ENCODE data around the gene IGF2BP2.

Gene IGF2BP2

DNA sequence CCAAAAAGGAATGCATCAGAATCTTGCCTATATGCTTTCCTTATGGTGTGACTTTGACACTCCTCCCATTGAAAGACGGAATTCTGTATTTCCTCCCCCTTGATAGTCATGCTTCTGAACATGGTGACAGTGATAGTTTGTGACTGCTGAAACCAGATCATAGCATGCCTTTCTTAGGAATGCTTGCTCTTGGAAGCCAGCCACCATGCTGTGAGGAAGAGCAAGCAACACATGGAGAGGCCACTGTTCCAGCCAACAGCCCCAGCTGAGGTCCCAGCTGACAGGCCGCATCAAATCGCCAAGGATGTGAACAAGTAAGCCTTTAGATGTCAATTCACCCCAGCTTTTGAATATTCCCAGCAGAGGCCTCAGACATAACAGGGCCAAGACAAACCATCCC is 100.1 kb downstream of the IGF2BP2 start (continued):
- TF ChIP-seq, protein P1, sequence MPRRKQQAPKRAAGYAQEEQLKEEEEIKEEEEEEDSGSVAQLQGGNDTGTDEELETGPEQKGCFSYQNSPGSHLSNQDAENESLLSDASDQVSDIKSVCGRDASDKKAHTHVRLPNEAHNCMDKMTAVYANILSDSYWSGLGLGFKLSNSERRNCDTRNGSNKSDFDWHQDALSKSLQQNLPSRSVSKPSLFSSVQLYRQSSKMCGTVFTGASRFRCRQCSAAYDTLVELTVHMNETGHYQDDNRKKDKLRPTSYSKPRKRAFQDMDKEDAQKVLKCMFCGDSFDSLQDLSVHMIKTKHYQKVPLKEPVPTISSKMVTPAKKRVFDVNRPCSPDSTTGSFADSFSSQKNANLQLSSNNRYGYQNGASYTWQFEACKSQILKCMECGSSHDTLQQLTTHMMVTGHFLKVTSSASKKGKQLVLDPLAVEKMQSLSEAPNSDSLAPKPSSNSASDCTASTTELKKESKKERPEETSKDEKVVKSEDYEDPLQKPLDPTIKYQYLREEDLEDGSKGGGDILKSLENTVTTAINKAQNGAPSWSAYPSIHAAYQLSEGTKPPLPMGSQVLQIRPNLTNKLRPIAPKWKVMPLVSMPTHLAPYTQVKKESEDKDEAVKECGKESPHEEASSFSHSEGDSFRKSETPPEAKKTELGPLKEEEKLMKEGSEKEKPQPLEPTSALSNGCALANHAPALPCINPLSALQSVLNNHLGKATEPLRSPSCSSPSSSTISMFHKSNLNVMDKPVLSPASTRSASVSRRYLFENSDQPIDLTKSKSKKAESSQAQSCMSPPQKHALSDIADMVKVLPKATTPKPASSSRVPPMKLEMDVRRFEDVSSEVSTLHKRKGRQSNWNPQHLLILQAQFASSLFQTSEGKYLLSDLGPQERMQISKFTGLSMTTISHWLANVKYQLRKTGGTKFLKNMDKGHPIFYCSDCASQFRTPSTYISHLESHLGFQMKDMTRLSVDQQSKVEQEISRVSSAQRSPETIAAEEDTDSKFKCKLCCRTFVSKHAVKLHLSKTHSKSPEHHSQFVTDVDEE (CRISPR knock-in tag; IDR thresholded peaks at IDR 0.05) = no peak
- TF ChIP-seq, protein P2, sequence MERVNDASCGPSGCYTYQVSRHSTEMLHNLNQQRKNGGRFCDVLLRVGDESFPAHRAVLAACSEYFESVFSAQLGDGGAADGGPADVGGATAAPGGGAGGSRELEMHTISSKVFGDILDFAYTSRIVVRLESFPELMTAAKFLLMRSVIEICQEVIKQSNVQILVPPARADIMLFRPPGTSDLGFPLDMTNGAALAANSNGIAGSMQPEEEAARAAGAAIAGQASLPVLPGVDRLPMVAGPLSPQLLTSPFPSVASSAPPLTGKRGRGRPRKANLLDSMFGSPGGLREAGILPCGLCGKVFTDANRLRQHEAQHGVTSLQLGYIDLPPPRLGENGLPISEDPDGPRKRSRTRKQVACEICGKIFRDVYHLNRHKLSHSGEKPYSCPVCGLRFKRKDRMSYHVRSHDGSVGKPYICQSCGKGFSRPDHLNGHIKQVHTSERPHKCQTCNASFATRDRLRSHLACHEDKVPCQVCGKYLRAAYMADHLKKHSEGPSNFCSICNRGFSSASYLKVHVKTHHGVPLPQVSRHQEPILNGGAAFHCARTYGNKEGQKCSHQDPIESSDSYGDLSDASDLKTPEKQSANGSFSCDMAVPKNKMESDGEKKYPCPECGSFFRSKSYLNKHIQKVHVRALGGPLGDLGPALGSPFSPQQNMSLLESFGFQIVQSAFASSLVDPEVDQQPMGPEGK (CRISPR knock-in tag; IDR thresholded peaks at IDR 0.05; ENCODE audit: borderline replicate concordance) = no peak

DNA sequence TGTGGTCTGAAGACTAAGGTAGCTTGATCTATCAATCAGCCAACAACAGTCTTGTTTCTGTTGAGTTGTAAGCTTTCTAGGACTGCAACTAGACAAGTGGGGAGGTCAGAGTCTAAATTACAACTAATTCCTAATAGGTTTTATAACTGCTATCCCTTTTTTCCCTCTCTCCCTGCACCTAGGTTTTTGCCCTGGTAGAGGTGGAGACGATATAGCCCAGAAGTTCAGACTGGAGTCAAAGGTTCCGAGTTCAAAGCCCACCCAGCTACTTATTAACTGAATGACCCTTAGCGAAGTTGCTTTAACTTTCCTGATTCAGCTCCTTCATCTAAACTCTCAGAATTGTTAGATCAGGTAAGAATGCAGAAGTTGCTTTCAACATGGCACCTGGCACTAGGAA is 100.6 kb downstream of the IGF2BP2 start:
- ATAC-seq = no peak

DNA sequence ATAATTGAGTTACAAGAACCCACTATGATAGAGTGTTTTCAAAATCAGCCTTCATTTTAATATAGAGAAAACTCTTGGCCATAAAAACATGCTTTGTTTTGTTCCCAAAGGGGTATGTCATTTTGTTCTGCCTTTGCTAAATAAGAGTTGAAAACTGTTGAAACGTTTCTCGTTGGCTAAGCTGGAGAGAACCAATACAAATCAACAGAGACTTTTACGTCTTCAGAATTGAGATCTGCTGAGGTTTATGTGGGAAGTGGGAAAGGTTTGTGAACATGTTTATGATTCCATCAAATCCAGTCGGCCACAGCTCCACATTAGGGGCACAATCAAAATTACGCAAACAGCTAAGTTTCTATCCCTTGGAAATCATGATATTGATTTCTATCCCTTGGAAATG is 102.0 kb downstream of the IGF2BP2 start:
- TF ChIP-seq ESRRG (CRISPR knock-in tag; IDR thresholded peaks at IDR 0.05) (no peak), ZFP30 (CRISPR knock-in tag; IDR thresholded peaks at IDR 0.05) (no peak)
- TF ChIP-seq, protein P3, sequence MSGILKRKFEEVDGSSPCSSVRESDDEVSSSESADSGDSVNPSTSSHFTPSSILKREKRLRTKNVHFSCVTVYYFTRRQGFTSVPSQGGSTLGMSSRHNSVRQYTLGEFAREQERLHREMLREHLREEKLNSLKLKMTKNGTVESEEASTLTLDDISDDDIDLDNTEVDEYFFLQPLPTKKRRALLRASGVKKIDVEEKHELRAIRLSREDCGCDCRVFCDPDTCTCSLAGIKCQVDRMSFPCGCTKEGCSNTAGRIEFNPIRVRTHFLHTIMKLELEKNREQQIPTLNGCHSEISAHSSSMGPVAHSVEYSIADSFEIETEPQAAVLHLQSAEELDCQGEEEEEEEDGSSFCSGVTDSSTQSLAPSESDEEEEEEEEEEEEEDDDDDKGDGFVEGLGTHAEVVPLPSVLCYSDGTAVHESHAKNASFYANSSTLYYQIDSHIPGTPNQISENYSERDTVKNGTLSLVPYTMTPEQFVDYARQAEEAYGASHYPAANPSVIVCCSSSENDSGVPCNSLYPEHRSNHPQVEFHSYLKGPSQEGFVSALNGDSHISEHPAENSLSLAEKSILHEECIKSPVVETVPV (CRISPR knock-in tag; IDR thresholded peaks at IDR 0.05) = no peak
- TF ChIP-seq, protein P1 (CRISPR knock-in tag; IDR thresholded peaks at IDR 0.05) = no peak
- ATAC-seq = no peak

More for the DNA sequence above, 100.6 kb downstream of the IGF2BP2 start:
- no peak for TF ChIP-seq ZC3H10 (CRISPR knock-in tag; IDR thresholded peaks at IDR 0.05)
- TF ChIP-seq, protein P3 (CRISPR knock-in tag; IDR thresholded peaks at IDR 0.05) = no peak
- no peak for TF ChIP-seq GLIS3 (CRISPR knock-in tag; IDR thresholded peaks at IDR 0.05)
- TF ChIP-seq OSR1 (CRISPR knock-in tag; IDR thresholded peaks at IDR 0.05) = no peak
- no peak for TF ChIP-seq CSDC2 (CRISPR knock-in tag; IDR thresholded peaks at IDR 0.05)
- TF ChIP-seq PPARA (CRISPR knock-in tag; IDR thresholded peaks at IDR 0.05; ENCODE audit: borderline replicate concordance) = no peak
- TF ChIP-seq BACH2 (CRISPR knock-in tag; IDR thresholded peaks at IDR 0.05; ENCODE audit: borderline replicate concordance) = no peak
- TF ChIP-seq ZNF8 (CRISPR knock-in tag; IDR thresholded peaks at IDR 0.05) = no peak
- no peak for TF ChIP-seq ZNF565 (CRISPR knock-in tag; conservative IDR thresholded peaks at IDR 0.05; ENCODE audit: low read depth)
- no peak for TF ChIP-seq ZFP30 (CRISPR knock-in tag; IDR thresholded peaks at IDR 0.05)
- no peak for TF ChIP-seq SNAI2 (CRISPR knock-in tag; IDR thresholded peaks at IDR 0.05)
- no peak for TF ChIP-seq ZNF70 (CRISPR knock-in tag; IDR thresholded peaks at IDR 0.05)
- TF ChIP-seq ARNTL (CRISPR knock-in tag; IDR thresholded peaks at IDR 0.05; ENCODE audit: borderline replicate concordance, low read depth) = no peak
- TF ChIP-seq ZFP3 (CRISPR knock-in tag; IDR thresholded peaks at IDR 0.05) = no peak
- TF ChIP-seq, protein P4, sequence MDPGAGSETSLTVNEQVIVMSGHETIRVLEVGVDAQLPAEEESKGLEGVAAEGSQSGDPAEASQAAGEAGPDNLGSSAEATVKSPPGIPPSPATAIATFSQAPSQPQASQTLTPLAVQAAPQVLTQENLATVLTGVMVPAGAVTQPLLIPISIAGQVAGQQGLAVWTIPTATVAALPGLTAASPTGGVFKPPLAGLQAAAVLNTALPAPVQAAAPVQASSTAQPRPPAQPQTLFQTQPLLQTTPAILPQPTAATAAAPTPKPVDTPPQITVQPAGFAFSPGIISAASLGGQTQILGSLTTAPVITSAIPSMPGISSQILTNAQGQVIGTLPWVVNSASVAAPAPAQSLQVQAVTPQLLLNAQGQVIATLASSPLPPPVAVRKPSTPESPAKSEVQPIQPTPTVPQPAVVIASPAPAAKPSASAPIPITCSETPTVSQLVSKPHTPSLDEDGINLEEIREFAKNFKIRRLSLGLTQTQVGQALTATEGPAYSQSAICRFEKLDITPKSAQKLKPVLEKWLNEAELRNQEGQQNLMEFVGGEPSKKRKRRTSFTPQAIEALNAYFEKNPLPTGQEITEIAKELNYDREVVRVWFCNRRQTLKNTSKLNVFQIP (CRISPR knock-in tag; IDR thresholded peaks at IDR 0.05; ENCODE audit: borderline replicate concordance, low read depth) = no peak
- TF ChIP-seq RARB (CRISPR knock-in tag; IDR thresholded peaks at IDR 0.05) = no peak
- TF ChIP-seq, protein P5, sequence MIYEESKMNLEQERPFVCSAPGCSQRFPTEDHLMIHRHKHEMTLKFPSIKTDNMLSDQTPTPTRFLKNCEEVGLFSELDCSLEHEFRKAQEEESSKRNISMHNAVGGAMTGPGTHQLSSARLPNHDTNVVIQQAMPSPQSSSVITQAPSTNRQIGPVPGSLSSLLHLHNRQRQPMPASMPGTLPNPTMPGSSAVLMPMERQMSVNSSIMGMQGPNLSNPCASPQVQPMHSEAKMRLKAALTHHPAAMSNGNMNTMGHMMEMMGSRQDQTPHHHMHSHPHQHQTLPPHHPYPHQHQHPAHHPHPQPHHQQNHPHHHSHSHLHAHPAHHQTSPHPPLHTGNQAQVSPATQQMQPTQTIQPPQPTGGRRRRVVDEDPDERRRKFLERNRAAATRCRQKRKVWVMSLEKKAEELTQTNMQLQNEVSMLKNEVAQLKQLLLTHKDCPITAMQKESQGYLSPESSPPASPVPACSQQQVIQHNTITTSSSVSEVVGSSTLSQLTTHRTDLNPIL (CRISPR knock-in tag; IDR thresholded peaks at IDR 0.05; ENCODE audit: low read depth) = no peak
- TF ChIP-seq ESRRG (CRISPR knock-in tag; IDR thresholded peaks at IDR 0.05) = no peak
- TF ChIP-seq, protein P2 (CRISPR knock-in tag; IDR thresholded peaks at IDR 0.05; ENCODE audit: borderline replicate concordance) = no peak

All from SK-N-SH treated with all-trans-retinoic acid at 6 μM for 48 hours (cell line).